ENCODE data around the gene PTPN4.

DNA sequence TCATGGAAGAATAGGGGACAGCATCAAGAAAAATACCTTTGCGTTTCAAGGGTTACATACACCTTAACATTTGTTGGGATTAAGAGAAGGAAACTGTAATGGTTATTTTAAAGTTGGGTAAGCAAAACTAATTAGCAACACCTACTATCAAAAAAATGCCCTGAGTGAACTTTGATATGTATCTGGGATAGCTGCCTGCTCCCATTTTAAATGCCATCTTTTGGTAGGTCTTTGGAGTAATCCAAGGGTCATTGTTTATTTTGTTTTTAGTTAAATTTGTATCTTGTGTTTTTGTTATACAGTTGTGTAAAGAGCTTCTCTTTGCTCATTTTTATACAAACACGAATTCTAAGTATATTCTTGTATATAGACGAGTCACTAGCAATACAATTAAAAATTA lies 9.9 kb downstream of the PTPN4 start:
- TF ChIP-seq, protein P1, sequence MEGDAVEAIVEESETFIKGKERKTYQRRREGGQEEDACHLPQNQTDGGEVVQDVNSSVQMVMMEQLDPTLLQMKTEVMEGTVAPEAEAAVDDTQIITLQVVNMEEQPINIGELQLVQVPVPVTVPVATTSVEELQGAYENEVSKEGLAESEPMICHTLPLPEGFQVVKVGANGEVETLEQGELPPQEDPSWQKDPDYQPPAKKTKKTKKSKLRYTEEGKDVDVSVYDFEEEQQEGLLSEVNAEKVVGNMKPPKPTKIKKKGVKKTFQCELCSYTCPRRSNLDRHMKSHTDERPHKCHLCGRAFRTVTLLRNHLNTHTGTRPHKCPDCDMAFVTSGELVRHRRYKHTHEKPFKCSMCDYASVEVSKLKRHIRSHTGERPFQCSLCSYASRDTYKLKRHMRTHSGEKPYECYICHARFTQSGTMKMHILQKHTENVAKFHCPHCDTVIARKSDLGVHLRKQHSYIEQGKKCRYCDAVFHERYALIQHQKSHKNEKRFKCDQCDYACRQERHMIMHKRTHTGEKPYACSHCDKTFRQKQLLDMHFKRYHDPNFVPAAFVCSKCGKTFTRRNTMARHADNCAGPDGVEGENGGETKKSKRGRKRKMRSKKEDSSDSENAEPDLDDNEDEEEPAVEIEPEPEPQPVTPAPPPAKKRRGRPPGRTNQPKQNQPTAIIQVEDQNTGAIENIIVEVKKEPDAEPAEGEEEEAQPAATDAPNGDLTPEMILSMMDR (IDR thresholded peaks at IDR 0.05), result no peak
- no peak for TF ChIP-seq POLR2A (IDR thresholded peaks at IDR 0.05)

All from ovary (tissue), 3 donors.